ENCODE measurements around the gene ZNF853. TPM values are rescaled to one million over a fixed set of nuclear protein-coding genes. Genes with fewer than 3 reads are reported as not detected.
"Not testable (repeated sequence)": the region's sequence is repeated elsewhere in the genome, so short reads cannot be mapped to it uniquely, and the experiment has no call there.

ZNF853 gene
- total RNA-seq, 1 donor, result 3.8 TPM

DNA sequence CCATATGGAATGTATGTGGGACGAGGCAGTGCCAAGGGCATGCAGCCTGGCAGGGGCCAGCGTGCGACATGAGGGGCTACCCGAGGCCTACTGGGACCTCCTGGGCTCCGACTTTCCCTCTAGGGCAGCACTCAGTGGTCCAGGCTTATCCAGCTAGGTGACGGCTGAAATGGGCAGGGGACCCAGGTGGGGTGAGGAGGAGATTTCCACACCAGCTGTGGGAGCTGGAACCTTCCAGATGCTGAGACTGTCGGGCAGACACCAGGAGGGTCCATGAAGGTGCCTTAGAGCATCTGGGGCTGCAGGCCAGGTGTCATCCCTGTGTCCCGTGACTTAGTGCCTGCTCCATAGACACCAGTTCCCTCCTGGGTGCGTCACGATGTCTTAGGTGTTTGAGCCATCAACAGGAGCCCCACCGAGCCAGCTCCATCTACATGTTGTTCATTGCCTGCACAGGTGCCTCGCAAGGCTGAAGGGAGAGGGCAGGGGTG is 35.2 kb downstream of the ZNF853 start:
- no peak overlapping the region for H3K4me3 ChIP-seq (ENCODE audit: low read length)
- H3K4me1 ChIP-seq (ENCODE audit: insufficient read depth, low read length), result no peaks in the 10 kb centered on the region
- no peaks in the 10 kb centered on the region for H3K9me3 ChIP-seq (ENCODE audit: low read depth, low read length)
- no peaks in the 10 kb centered on the region for H3K27me3 ChIP-seq (ENCODE audit: insufficient read depth, low read length)

- H3K4me3 ChIP-seq (ENCODE audit: low read length), result no peak overlapping the region
- H3K4me1 ChIP-seq (ENCODE audit: insufficient read depth, low read length), result no peaks in the 10 kb centered on the region
- H3K9me3 ChIP-seq (ENCODE audit: low read depth, low read length), result no peaks in the 10 kb centered on the region
- no peaks in the 10 kb centered on the region for H3K27me3 ChIP-seq (ENCODE audit: insufficient read depth, low read length)
Observed at GRCh38 chr7:6651851-6652445, 36.5 kb downstream of the ZNF853 start.

- Histone ChIP-seq H3K27me3 (ENCODE audit: insufficient read depth, low read length) (no peaks in the 10 kb centered on the region), H3K9me3 (ENCODE audit: low read depth, low read length) (no peaks in the 10 kb centered on the region), H3K4me3 (ENCODE audit: low read length) (no peak overlapping the region), H3K4me1 (ENCODE audit: insufficient read depth, low read length) (no peaks in the 10 kb centered on the region)
Observed at GRCh38 chr7:6652446-6653011, 37.1 kb downstream of the ZNF853 start.

DNA sequence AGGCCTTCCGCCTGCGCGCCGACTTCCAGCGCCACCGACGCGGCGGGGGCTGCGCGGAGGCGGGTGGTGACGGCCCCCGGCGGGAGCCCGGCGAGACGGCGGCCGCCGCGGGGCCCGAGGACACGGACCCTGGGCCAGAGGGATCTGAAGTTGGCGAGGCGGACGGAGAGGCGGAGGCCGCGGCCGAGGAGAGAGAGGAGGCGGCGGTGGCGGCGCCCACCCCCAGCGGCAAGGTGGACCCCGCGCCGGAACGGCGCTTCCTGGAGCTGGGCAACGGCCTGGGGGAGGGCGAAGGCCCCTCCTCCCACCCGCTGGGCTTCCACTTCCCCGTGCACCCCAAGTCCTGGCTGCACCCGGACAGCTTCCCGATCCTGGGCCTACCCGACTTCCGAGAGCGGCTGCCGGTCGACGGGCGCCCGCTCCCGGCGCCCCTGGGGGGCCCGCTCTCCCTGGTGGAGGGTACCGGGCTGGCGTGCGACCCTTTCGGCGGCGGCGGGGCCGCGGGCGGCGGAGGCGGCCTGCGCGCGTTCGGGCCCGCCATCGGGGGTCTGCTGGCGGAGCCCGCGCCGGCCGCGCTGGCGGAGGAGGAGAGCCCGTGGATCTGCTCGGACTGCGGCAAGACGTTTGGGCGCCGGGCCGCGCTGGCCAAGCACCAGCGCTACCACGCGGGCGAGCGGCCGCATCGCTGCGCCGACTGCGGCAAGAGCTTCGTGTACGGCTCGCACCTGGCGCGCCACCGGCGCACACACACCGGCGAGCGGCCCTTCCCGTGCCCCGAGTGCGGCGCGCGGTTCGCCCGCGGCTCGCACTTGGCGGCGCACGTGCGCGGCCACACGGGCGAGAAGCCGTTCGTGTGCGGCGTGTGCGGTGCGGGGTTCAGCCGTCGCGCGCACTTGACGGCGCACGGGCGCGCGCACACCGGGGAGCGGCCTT is 37.9 kb downstream of the ZNF853 start:
- Histone ChIP-seq H3K4me1 (ENCODE audit: insufficient read depth, low read length) (no peaks in the 10 kb centered on the region), H3K9me3 (ENCODE audit: low read depth, low read length) (no peaks in the 10 kb centered on the region), H3K27me3 (ENCODE audit: insufficient read depth, low read length) (no peaks in the 10 kb centered on the region), H3K4me3 (ENCODE audit: low read length) (no peak overlapping the region)

DNA sequence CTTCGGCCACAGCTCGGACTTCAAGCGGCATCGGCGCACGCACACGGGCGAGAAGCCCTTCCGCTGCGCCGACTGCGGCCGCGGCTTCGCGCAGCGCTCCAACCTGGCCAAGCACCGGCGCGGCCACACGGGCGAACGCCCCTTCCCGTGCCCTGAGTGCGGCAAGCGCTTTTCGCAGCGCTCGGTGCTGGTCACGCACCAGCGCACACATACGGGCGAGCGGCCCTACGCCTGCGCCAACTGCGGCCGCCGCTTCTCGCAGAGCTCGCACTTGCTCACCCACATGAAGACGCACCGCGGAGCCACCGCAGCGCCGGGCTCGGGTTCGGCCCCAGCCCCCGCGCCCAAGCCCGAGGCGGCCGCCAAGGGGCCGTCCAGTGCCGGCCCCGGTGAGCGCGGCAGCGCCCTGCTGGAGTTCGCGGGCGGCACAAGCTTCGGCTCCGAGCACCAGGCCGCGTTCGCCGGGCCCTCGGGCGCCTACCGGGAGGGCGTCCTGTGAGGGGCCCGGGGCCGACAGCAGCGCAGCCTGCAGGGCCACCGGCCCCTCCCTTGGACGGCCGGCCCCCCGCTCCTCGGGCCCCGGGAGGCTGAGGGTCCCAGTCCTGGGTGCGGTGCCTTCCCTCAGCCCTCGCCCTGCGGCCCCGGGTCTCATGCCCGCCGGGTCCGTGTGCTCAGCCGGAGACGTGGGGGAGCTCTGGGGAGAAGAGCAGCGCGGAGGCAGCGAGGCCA is 38.9 kb downstream of the ZNF853 start:
- Histone ChIP-seq H3K27me3 (ENCODE audit: insufficient read depth, low read length) (no peaks in the 10 kb centered on the region), H3K9me3 (ENCODE audit: low read depth, low read length) (no peaks in the 10 kb centered on the region), H3K4me3 (ENCODE audit: low read length) (no peak overlapping the region), H3K4me1 (ENCODE audit: insufficient read depth, low read length) (no peaks in the 10 kb centered on the region)

- Histone ChIP-seq H3K4me3 (ENCODE audit: low read length) (no peak overlapping the region), H3K4me1 (ENCODE audit: insufficient read depth, low read length) (no peaks in the 10 kb centered on the region), H3K9me3 (ENCODE audit: low read depth, low read length) (no peaks in the 10 kb centered on the region), H3K27me3 (ENCODE audit: insufficient read depth, low read length) (no peaks in the 10 kb centered on the region)
Observed at GRCh38 chr7:6654842-6655610, 39.6 kb downstream of the ZNF853 start.

GRCh38 chr7:6655636-6656385 is 40.4 kb downstream of the ZNF853 start:
- no peaks in the 10 kb centered on the region for H3K9me3 ChIP-seq (ENCODE audit: low read depth, low read length)
- H3K4me1 ChIP-seq (ENCODE audit: insufficient read depth, low read length), result no peaks in the 10 kb centered on the region
- no peak overlapping the region for H3K4me3 ChIP-seq (ENCODE audit: low read length)
- H3K27me3 ChIP-seq (ENCODE audit: insufficient read depth, low read length), result no peaks in the 10 kb centered on the region

- Histone ChIP-seq H3K4me1 (ENCODE audit: insufficient read depth, low read length) (no peaks in the 10 kb centered on the region), H3K27me3 (ENCODE audit: insufficient read depth, low read length) (no peaks in the 10 kb centered on the region), H3K9me3 (ENCODE audit: low read depth, low read length) (no peaks in the 10 kb centered on the region), H3K4me3 (ENCODE audit: low read length) (no peak overlapping the region)
Observed at GRCh38 chr7:6656413-6656812, 41.0 kb downstream of the ZNF853 start.

DNA sequence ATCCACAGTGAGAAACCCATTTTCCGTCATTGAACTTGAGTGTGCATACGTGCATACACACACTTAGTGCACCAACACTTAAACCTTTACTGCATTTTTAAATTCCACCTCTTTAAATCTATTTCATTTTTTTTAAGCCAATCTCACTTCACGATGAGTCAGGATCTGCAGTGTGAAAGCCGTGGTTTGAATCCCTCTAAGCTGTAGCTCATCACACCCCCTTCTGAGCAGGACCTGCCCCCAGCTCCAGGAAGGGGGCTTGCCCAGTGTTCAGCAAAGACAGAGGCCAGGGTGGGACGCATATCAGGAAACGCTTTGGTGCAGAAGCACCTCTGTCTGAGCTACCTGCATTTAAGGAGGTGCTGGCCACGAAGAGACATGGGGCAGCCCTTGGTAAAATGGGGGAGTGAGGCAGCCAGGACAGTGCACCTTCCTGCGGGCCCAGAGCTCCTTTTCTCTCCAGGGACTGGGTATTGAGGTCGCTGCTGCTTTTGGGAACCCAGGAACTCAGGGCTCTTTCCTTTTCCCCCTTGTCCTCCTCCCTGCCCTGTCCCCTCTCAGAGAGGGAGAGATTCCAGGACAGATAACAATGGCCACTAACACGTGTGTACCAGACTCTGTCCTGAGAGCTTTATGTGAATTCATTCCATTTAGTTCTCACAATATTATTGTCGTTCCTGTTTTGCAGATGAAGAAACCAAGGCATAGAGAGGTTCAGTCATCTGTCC is 43.4 kb downstream of the ZNF853 start:
- no peak overlapping the region for H3K4me3 ChIP-seq (ENCODE audit: low read length)
- no peaks in the 10 kb centered on the region for H3K9me3 ChIP-seq (ENCODE audit: low read depth, low read length)

GRCh38 chr7:6670851-6671250 is 55.4 kb downstream of the ZNF853 start:
- H3K4me3 ChIP-seq (ENCODE audit: low read length); H3K27me3 ChIP-seq (ENCODE audit: insufficient read depth, low read length); H3K4me1 ChIP-seq (ENCODE audit: insufficient read depth, low read length): not testable (repeated sequence)
- H3K9me3 ChIP-seq (ENCODE audit: low read depth, low read length), result peaks cover 30% of the 10 kb centered on the region

More for the DNA sequence above, 43.4 kb downstream of the ZNF853 start:
- H3K27me3 ChIP-seq (ENCODE audit: insufficient read depth, low read length), result no peaks in the 10 kb centered on the region
- no peaks in the 10 kb centered on the region for H3K4me1 ChIP-seq (ENCODE audit: insufficient read depth, low read length)

All from mononuclear cell (primary cell).